ENCODE results near the gene HNF4A. TPM values are rescaled to one million over a fixed set of nuclear protein-coding genes. Genes with fewer than 3 reads are reported as not detected.

HNF4A gene
- total RNA-seq, 1 donor, result under 0.01 TPM

Small RNA genes within 50 kb of the gene (small RNA-seq; reads per million reads assigned to genes)
- gene MIR3646 (not detected), gene RF00019 (not detected), gene RPL37AP1 (not detected)

Other genes with a start within 250 kb of the HNF4A start
- under 0.01 TPM for gene JPH2, start 168.5 kb upstream of the HNF4A start, total RNA-seq
- 26.9 TPM for gene OSER1, start 144.9 kb upstream of the HNF4A start, total RNA-seq
- not detected for gene GDAP1L1, start 108.4 kb upstream of the HNF4A start, total RNA-seq
- 2.2 TPM for gene FITM2, start 44.5 kb upstream of the HNF4A start, total RNA-seq
- not detected for gene R3HDML, start 18.7 kb upstream of the HNF4A start, total RNA-seq
- gene TTPAL, start 120.2 kb downstream of the HNF4A start, total RNA-seq, result 2.4 TPM
- 95.3 TPM for gene SERINC3, start 166.4 kb downstream of the HNF4A start, total RNA-seq
- 45.2 TPM for gene PKIG, start 226.9 kb downstream of the HNF4A start, total RNA-seq

Data from hematopoietic multipotent progenitor cell (in vitro differentiated cells).